ENCODE measurements around the gene AKAP12.

The AKAP12 gene, protein sequence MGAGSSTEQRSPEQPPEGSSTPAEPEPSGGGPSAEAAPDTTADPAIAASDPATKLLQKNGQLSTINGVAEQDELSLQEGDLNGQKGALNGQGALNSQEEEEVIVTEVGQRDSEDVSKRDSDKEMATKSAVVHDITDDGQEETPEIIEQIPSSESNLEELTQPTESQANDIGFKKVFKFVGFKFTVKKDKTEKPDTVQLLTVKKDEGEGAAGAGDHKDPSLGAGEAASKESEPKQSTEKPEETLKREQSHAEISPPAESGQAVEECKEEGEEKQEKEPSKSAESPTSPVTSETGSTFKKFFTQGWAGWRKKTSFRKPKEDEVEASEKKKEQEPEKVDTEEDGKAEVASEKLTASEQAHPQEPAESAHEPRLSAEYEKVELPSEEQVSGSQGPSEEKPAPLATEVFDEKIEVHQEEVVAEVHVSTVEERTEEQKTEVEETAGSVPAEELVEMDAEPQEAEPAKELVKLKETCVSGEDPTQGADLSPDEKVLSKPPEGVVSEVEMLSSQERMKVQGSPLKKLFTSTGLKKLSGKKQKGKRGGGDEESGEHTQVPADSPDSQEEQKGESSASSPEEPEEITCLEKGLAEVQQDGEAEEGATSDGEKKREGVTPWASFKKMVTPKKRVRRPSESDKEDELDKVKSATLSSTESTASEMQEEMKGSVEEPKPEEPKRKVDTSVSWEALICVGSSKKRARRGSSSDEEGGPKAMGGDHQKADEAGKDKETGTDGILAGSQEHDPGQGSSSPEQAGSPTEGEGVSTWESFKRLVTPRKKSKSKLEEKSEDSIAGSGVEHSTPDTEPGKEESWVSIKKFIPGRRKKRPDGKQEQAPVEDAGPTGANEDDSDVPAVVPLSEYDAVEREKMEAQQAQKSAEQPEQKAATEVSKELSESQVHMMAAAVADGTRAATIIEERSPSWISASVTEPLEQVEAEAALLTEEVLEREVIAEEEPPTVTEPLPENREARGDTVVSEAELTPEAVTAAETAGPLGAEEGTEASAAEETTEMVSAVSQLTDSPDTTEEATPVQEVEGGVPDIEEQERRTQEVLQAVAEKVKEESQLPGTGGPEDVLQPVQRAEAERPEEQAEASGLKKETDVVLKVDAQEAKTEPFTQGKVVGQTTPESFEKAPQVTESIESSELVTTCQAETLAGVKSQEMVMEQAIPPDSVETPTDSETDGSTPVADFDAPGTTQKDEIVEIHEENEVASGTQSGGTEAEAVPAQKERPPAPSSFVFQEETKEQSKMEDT (N-terminal part only)

DNA sequence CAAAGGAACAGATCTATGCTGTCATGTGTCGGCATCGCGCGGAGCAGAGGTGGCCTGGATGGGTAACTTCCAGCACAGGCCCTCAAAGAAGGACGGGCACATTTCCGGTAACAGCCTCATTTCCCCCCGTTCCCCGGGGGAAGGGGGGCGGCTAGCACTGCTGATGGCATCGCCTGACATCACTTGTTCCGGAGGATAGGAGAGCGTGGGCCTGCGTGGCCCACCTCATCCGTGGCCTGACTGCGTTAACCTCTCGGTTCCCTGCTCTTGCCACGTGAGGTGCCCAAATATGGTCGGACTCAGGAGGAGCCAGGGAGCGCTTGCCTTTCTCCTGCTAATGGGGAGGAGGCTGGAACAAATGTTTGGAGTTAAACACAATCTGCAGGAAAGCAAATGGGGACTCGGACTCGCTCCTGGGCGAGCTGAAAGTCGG lies at the start of gene AKAP12:
Gene AKAP12, plus strand, starts transcription at position 365 of the 433 bp plus-strand sequence. CDS start 596 bp downstream, outside the sequence.
- CTCF ChIA-PET: interaction anchor here (0.6 to 1.5 kb wide), 3 partner anchors 11 to 86 kb away, joined by 3 to 5 read pairs (median 4); no protein-coding TSS in a partner anchor
- DNase-seq (ENCODE audit: extremely low spot score): no peak
- TF ChIP-seq TARDBP (IDR thresholded peaks at IDR 0.05) (no peak), BHLHE40 (IDR thresholded peaks at IDR 0.05; ENCODE audit: borderline replicate concordance) (no peak), ZNF384 (IDR thresholded peaks at IDR 0.05) (no peak), L3MBTL2 (conservative IDR thresholded peaks at IDR 0.05) (no peak), ARNT (IDR thresholded peaks at IDR 0.05) (no peak), FOXM1 (IDR thresholded peaks at IDR 0.05; ENCODE audit: borderline replicate concordance) (no peak), FOXA1 (IDR thresholded peaks at IDR 0.05) (no peak)
- TF ChIP-seq, protein P1, sequence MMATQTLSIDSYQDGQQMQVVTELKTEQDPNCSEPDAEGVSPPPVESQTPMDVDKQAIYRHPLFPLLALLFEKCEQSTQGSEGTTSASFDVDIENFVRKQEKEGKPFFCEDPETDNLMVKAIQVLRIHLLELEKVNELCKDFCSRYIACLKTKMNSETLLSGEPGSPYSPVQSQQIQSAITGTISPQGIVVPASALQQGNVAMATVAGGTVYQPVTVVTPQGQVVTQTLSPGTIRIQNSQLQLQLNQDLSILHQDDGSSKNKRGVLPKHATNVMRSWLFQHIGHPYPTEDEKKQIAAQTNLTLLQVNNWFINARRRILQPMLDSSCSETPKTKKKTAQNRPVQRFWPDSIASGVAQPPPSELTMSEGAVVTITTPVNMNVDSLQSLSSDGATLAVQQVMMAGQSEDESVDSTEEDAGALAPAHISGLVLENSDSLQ (IDR thresholded peaks at IDR 0.05): no peak
- POLR2A ChIA-PET: no interaction called here

DNA sequence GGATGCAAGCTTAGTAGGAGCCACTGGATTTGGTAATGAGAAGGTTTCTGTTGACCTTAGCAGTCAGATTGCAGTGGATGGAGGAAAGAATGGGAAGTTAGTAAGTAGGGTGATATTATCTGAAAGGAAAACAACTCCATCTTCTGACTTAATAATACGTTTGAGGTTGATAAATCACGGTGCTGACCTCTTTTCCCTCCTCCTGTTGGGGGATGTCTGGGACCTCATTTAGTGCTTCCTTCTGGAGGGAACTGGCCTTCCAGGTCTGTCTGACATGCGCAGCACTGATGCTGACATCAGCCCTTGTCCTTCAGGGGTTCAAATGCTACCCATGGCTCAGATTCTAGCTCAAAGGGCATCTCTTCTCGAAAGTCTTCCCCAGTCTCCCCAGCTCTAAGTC lies 48.2 kb upstream of the AKAP12 start:
- ChIA-PET POLR2A (no interaction called here), CTCF (interaction anchor here (0.6 kb wide), 1 partner anchor 98 kb away, joined by 3 read pairs; no protein-coding TSS in a partner anchor)
- no peak for DNase-seq (ENCODE audit: extremely low spot score)
- no peak for TF ChIP-seq ARNT (IDR thresholded peaks at IDR 0.05)
- TF ChIP-seq NFRKB (IDR thresholded peaks at IDR 0.05): no peak
- no peak for TF ChIP-seq FOXM1 (IDR thresholded peaks at IDR 0.05; ENCODE audit: borderline replicate concordance)
- no peak for TF ChIP-seq ELF4 (IDR thresholded peaks at IDR 0.05)
- TF ChIP-seq TARDBP (IDR thresholded peaks at IDR 0.05): no peak
- no peak for TF ChIP-seq ZNF384 (IDR thresholded peaks at IDR 0.05)
- no peak for TF ChIP-seq SUZ12 (IDR thresholded peaks at IDR 0.05)
- TF ChIP-seq LEF1 (IDR thresholded peaks at IDR 0.05; ENCODE audit: borderline replicate concordance): no peak
- TF ChIP-seq FOXA1 (IDR thresholded peaks at IDR 0.05): no peak
- TF ChIP-seq, protein P1 (IDR thresholded peaks at IDR 0.05): no peak
- no peak for TF ChIP-seq FOXK2 (IDR thresholded peaks at IDR 0.05)
- no peak for TF ChIP-seq HDGF (IDR thresholded peaks at IDR 0.05; ENCODE audit: borderline replicate concordance)
- TF ChIP-seq L3MBTL2 (conservative IDR thresholded peaks at IDR 0.05): no peak

DNA sequence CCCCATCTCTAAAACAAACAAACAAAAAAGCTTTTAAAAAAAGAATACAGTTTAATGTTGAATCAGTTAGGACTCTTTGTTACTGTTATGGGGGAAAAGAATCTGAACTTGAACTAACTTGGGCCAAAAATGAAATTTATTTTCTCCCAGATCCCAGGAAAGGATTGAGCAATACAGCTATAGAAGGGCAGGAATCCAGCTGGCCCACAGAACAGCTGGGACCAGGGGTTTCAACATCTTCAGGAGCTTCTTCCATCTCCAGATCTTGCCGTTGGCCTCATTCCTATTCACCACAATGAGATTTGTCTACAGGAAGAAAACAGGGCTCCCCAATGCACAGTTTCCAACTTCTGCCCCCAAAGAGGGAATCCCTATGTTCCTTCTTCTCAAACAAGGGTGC lies 43.2 kb upstream of the AKAP12 start:
- DNase-seq (ENCODE audit: extremely low spot score): no peak
- POLR2A ChIA-PET: no interaction called here
- CTCF ChIA-PET: interaction anchor here (0.6 kb wide), 1 partner anchor 10 kb away, joined by 4 read pairs; no protein-coding TSS in a partner anchor
- no peak for TF ChIP-seq SUZ12 (IDR thresholded peaks at IDR 0.05)
- TF ChIP-seq HDGF (IDR thresholded peaks at IDR 0.05; ENCODE audit: borderline replicate concordance): no peak
- TF ChIP-seq BHLHE40 (IDR thresholded peaks at IDR 0.05; ENCODE audit: borderline replicate concordance): no peak
- no peak for TF ChIP-seq ARNT (IDR thresholded peaks at IDR 0.05)
- TF ChIP-seq LEF1 (IDR thresholded peaks at IDR 0.05; ENCODE audit: borderline replicate concordance): no peak
- TF ChIP-seq TARDBP (IDR thresholded peaks at IDR 0.05): no peak
- no peak for TF ChIP-seq ELF4 (IDR thresholded peaks at IDR 0.05)
- no peak for TF ChIP-seq ZNF384 (IDR thresholded peaks at IDR 0.05)
- TF ChIP-seq FOXA1 (IDR thresholded peaks at IDR 0.05): no peak
- TF ChIP-seq SP1 (IDR thresholded peaks at IDR 0.05): no peak
- TF ChIP-seq L3MBTL2 (conservative IDR thresholded peaks at IDR 0.05): no peak
- TF ChIP-seq FOXK2 (IDR thresholded peaks at IDR 0.05): no peak
- no peak for TF ChIP-seq CTBP1 (IDR thresholded peaks at IDR 0.05; ENCODE audit: borderline replicate concordance)
- TF ChIP-seq NFRKB (IDR thresholded peaks at IDR 0.05): no peak
- TF ChIP-seq, protein P1 (IDR thresholded peaks at IDR 0.05): no peak
- TF ChIP-seq FOXM1 (IDR thresholded peaks at IDR 0.05; ENCODE audit: borderline replicate concordance): no peak

DNA sequence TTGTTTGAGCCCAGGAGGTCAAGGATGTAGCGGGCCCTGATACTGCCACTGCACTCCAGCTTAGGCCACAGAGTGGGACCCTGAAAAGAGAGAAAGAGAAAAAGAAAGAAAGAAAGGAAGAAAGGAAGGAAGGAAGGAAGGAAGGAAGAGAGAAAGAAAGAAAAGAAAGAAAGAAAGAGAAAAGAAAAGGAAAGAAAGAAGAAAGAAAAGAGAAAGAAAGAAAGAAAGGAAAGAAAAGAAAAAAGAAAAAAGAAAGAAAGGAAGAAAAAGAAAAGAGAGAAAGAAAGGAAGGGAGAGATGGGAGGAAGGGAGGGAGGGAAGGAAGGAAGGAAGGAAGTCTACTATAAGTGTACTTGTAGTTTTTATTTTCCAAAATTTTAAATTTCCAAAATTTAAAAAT lies 42.2 kb upstream of the AKAP12 start:
- CTCF ChIA-PET: no interaction called here
- POLR2A ChIA-PET: no interaction called here
- no peak for DNase-seq (ENCODE audit: extremely low spot score)
- no peak for TF ChIP-seq FOXM1 (IDR thresholded peaks at IDR 0.05; ENCODE audit: borderline replicate concordance)
- no peak for TF ChIP-seq LEF1 (IDR thresholded peaks at IDR 0.05; ENCODE audit: borderline replicate concordance)
- no peak for TF ChIP-seq NFRKB (IDR thresholded peaks at IDR 0.05)
- no peak for TF ChIP-seq TARDBP (IDR thresholded peaks at IDR 0.05)
- TF ChIP-seq HDGF (IDR thresholded peaks at IDR 0.05; ENCODE audit: borderline replicate concordance): no peak
- TF ChIP-seq SUZ12 (IDR thresholded peaks at IDR 0.05): no peak
- TF ChIP-seq ELF4 (IDR thresholded peaks at IDR 0.05): no peak
- no peak for TF ChIP-seq CTBP1 (IDR thresholded peaks at IDR 0.05; ENCODE audit: borderline replicate concordance)
- no peak for TF ChIP-seq ARNT (IDR thresholded peaks at IDR 0.05)
- no peak for TF ChIP-seq FOXK2 (IDR thresholded peaks at IDR 0.05)

GRCh38 chr6:151199991-151200390 lies 39.8 kb upstream of the AKAP12 start:
- CTCF ChIA-PET: no interaction called here
- POLR2A ChIA-PET: no interaction called here
- DNase-seq (ENCODE audit: extremely low spot score): no peak
- no peak for TF ChIP-seq TARDBP (IDR thresholded peaks at IDR 0.05)
- TF ChIP-seq FOXM1 (IDR thresholded peaks at IDR 0.05; ENCODE audit: borderline replicate concordance): no peak
- no peak for TF ChIP-seq SP1 (IDR thresholded peaks at IDR 0.05)
- TF ChIP-seq CTBP1 (IDR thresholded peaks at IDR 0.05; ENCODE audit: borderline replicate concordance): no peak
- no peak for TF ChIP-seq ZNF384 (IDR thresholded peaks at IDR 0.05)
- TF ChIP-seq BHLHE40 (IDR thresholded peaks at IDR 0.05; ENCODE audit: borderline replicate concordance): no peak

All from HEK293T (cell line).